Caco-2 (cell line): Measurements from ENCODE around the gene BLTP2. TPM values are rescaled to one million over a fixed set of nuclear protein-coding genes. Genes with fewer than 3 reads are reported as not detected.

ENCODE experiments used
- BruUV-seq: library from RNA; stranded (reverse); fragments of 400-500 nt; replicated peaks from 2 replicates; lab custom pipeline; 2021; lab: Mats Ljungman, UMichigan
- CTCF ChIA-PET: fragments of 300-600 bp; sonication (Branson Sonifier 250); formaldehyde crosslinking; loops from one replicate; lab custom pipeline; 2022; ENCODE audit warnings: antibody characterized with exemption; lab: Charles Lee
- POLR2A ChIA-PET: fragments of 300-600 bp; sonication (Branson Sonifier 250); formaldehyde crosslinking; loops from one replicate; lab custom pipeline; 2022; ENCODE audit warnings: antibody characterized with exemption; lab: Charles Lee
- DNase-seq, 2 experiments: peaks; one replicate each; pipeline versions ENCODE4 v3.0.0 to v3.0.0-alpha.2; 2020 to 2022
- H3K27me3 ChIP-seq: replicated peaks from 2 replicates; pipeline ENCODE4 v1.6.0; 2011; ENCODE audit warnings: low read length; ENCODE audit not compliant: control insufficient read depth, insufficient read depth
- H3K36me3 ChIP-seq: 2 replicates; pipeline ENCODE4 v1.5.1; 2011; ENCODE audit warnings: low read length; ENCODE audit not compliant: control insufficient read depth, insufficient read depth
- H3K4me1 ChIP-seq: fragments of 250-450 bp; sonication (Bioruptor Pico); 2 replicates; pipeline ENCODE4 v1.5.1; 2020; ENCODE audit warnings: mild to moderate bottlenecking
- H3K4me3 ChIP-seq: 2 replicates; pipeline ENCODE4 v1.5.1; 2011; ENCODE audit warnings: low read depth, mild to moderate bottlenecking, control low read depth, low read length
- H3K9me3 ChIP-seq: fragments of 250-450 bp; sonication (Bioruptor Pico); 2 replicates; pipeline ENCODE4 v1.5.1; 2020; ENCODE audit warnings: mild to moderate bottlenecking, moderate library complexity
- H3K27ac Mint-ChIP-seq: one replicate; pipeline ENCODE4 v1.8.0; 2022; ENCODE audit warnings: mixed read lengths; ENCODE audit not compliant: unreplicated experiment
- H3K27me3 Mint-ChIP-seq: one replicate; pipeline ENCODE4 v1.8.0; 2022; ENCODE audit warnings: mixed read lengths; ENCODE audit not compliant: insufficient read depth, unreplicated experiment
- H3K36me3 Mint-ChIP-seq: one replicate; pipeline ENCODE4 v1.8.0; 2022; ENCODE audit warnings: mild to moderate bottlenecking, mixed read lengths; ENCODE audit not compliant: insufficient read depth, unreplicated experiment
- H3K4me1 Mint-ChIP-seq: one replicate; pipeline ENCODE4 v1.8.0; 2022; ENCODE audit warnings: low read depth, mixed read lengths; ENCODE audit not compliant: unreplicated experiment
- H3K4me3 Mint-ChIP-seq: one replicate; pipeline ENCODE4 v1.8.0; 2022; ENCODE audit warnings: mild to moderate bottlenecking, moderate library complexity, mixed read lengths; ENCODE audit not compliant: unreplicated experiment
- H3K9me3 Mint-ChIP-seq: one replicate; pipeline ENCODE4 v1.8.0; 2022; ENCODE audit warnings: mixed read lengths; ENCODE audit not compliant: unreplicated experiment
- intact Hi-C: fragments of 100-400 bp; cut with micrococcal nuclease; formaldehyde crosslinking; loops from one replicate; pipeline ENCODE4 v1.10.0; 2022; ENCODE audit not compliant: unreplicated experiment
- total RNA-seq: library from RNA; stranded (reverse); gene quantifications from 2 replicates; pipeline ENCODE4 v1.2.3, GENCODE V29; 2022
- TF ChIP-seq, protein P1 (sequence below), 2 experiments: fragments of 200-600 bp in 1 of 2; IDR thresholded peaks; 1 replicate in 1 of 2; 2 replicates in 1 of 2; pipeline versions ENCODE4 v1.5.1 to v1.8.0; 2011 to 2022; ENCODE audit warnings: antibody characterized with exemption in 1 of 2, control low read depth in 1 of 2, inconsistent platforms in 1 of 2, low read depth in 1 of 2, low read length in 1 of 2, mild to moderate bottlenecking in 1 of 2, moderate library complexity in 1 of 2; ENCODE audit not compliant: insufficient read depth in 1 of 2, severe bottlenecking in 1 of 2, unreplicated experiment in 1 of 2

Gene BLTP2
- total RNA-seq, 1 experiment from 2014 or later: 154 TPM

DNA sequence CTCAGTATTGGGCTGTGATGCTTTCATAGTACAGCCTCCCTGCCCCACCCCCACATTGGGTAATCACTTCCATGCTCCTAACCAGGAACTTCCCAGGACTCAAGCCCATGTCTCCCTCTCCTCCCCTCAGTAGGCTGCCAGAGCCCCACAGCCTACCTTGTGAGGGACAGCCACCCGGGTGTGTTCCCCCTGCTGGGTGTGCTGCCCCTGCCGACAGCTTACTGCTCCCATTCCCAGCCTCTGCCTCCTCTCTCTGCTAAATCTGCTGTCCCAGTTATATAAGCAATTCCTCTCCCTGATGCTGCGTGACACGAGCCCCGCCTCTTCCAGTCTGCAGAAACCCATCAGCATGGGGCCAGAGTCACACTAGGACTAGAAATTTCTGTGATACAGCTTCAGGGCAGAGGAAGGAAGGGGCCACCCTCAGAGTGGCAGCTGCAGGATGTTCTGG, 31.0 kb downstream of the BLTP2 start, which contains the start of gene RSKR:
TSS of gene RSKR (minus strand) at position 255 of the 451 bp plus-strand sequence. CDS start at position 231, 24 bp downstream.
- Mint-ChIP-seq H3K9me3 (no peaks in the 10 kb centered on the region), H3K27me3 (no peaks in the 10 kb centered on the region), H3K4me3 (no peak within 1 kb of the TSS), H3K36me3 (peaks cover 60% of the 10 kb centered on the region), H3K27ac (peak within 1 kb of the TSS; percentile 19), H3K4me1 (peaks cover 9% of the 10 kb centered on the region)
- BruUV-seq: no TSS peak
- H3K4me1 ChIP-seq: no peaks in the 10 kb centered on the region
- peaks cover 3% of the 10 kb centered on the region; the same call in 1 of the 2 replicates for H3K36me3 ChIP-seq
- TF ChIP-seq, protein P1, sequence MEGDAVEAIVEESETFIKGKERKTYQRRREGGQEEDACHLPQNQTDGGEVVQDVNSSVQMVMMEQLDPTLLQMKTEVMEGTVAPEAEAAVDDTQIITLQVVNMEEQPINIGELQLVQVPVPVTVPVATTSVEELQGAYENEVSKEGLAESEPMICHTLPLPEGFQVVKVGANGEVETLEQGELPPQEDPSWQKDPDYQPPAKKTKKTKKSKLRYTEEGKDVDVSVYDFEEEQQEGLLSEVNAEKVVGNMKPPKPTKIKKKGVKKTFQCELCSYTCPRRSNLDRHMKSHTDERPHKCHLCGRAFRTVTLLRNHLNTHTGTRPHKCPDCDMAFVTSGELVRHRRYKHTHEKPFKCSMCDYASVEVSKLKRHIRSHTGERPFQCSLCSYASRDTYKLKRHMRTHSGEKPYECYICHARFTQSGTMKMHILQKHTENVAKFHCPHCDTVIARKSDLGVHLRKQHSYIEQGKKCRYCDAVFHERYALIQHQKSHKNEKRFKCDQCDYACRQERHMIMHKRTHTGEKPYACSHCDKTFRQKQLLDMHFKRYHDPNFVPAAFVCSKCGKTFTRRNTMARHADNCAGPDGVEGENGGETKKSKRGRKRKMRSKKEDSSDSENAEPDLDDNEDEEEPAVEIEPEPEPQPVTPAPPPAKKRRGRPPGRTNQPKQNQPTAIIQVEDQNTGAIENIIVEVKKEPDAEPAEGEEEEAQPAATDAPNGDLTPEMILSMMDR (IDR thresholded peaks at IDR 0.05; ENCODE audit: insufficient read depth in 1 of 2, low read depth in 1 of 2, low read length in 1 of 2, severe bottlenecking in 1 of 2, unreplicated experiment in 1 of 2): no peak
- intact Hi-C loops: loop anchor here (1.0 to 2.0 kb wide), 2 partner anchors 65 to 120 kb away; no protein-coding TSS in a partner anchor
- H3K9me3 ChIP-seq: no peaks in the 10 kb centered on the region
- no peak within 1 kb of the TSS for H3K4me3 ChIP-seq
- H3K27me3 ChIP-seq: no peaks in the 10 kb centered on the region
- no peak for DNase-seq
- POLR2A ChIA-PET: no interaction called here
- CTCF ChIA-PET: interaction anchor here (1.4 kb wide), 1 partner anchor 65 kb away, joined by 3 read pairs; no protein-coding TSS in a partner anchor

DNA sequence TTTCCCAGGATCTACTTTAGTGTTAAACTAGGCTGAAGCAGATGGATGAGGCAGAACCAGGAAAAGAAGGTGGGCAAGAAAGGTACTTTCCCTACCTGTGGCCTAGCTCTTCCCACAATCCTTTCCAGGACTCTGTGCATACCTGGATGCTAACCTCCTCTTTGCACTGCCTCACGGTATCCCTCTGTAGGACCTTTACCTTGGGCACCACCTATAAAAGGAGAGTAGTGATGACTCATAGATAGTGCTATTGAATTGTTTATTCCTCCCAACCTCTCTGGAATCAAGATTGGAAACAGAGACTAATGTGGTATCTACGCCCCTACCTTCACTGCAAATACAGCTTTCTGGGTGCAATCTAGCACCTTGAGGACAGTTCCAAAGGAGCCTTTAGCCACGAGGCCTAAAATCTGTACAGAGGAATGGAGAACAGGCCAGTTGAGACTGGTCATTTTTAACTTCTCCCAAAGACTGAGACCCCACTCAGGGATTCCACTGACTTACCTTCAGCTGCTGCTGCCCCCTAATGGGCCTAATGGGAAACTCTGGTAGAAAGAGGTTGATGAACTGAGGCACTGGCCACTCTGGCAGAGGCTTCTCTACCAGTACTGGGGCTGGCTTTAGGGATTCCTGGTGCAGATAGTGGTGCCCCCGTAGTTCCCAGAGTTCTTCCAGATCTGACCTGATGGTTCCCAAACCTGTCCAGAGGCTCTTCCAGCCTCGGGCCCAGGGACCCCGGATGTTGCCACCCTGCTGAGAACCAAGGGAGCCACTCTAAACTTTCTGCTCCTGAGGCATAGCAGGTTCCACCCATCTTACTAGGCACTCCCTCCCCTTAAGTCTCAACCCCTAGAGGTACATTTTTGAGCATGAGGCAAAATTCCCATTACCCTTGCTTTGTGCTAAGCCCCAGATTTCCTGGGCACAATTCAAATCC, 31.8 kb downstream of the BLTP2 start:
- peaks cover 53% of the 10 kb centered on the region for H3K36me3 Mint-ChIP-seq
- no peaks in the 10 kb centered on the region for H3K9me3 Mint-ChIP-seq

More for the DNA sequence above, 31.8 kb downstream of the BLTP2 start:
- H3K27me3 ChIP-seq: no peaks in the 10 kb centered on the region
- H3K4me3 ChIP-seq: no peak overlapping the region
- H3K4me1 Mint-ChIP-seq: peaks cover 9% of the 10 kb centered on the region
- peaks cover 2% of the 10 kb centered on the region; the same call in 1 of the 2 replicates for H3K36me3 ChIP-seq
- no TSS peak for BruUV-seq
- no peaks in the 10 kb centered on the region for H3K4me1 ChIP-seq
- intact Hi-C loops: loop anchor here (1.0 to 2.0 kb wide), 2 partner anchors 64 to 119 kb away; no protein-coding TSS in a partner anchor
- H3K4me3 Mint-ChIP-seq: no peak overlapping the region
- H3K9me3 ChIP-seq: no peaks in the 10 kb centered on the region
- H3K27me3 Mint-ChIP-seq: no peaks in the 10 kb centered on the region
- TF ChIP-seq, protein P1 (IDR thresholded peaks at IDR 0.05; ENCODE audit: insufficient read depth in 1 of 2, low read depth in 1 of 2, low read length in 1 of 2, severe bottlenecking in 1 of 2, unreplicated experiment in 1 of 2): peak; percentile 73 to 80
- peak overlapping the region; percentile 19 for H3K27ac Mint-ChIP-seq
- ChIA-PET POLR2A (no interaction called here), CTCF (interaction anchor here (0.6 to 1.4 kb wide), 3 partner anchors 14 to 724 kb away, joined by 3 read pairs; no protein-coding TSS in a partner anchor)
- DNase-seq: peak; percentile 50 to 66
